ENCODE measurements around the gene NNAT.

NNAT gene

DNA sequence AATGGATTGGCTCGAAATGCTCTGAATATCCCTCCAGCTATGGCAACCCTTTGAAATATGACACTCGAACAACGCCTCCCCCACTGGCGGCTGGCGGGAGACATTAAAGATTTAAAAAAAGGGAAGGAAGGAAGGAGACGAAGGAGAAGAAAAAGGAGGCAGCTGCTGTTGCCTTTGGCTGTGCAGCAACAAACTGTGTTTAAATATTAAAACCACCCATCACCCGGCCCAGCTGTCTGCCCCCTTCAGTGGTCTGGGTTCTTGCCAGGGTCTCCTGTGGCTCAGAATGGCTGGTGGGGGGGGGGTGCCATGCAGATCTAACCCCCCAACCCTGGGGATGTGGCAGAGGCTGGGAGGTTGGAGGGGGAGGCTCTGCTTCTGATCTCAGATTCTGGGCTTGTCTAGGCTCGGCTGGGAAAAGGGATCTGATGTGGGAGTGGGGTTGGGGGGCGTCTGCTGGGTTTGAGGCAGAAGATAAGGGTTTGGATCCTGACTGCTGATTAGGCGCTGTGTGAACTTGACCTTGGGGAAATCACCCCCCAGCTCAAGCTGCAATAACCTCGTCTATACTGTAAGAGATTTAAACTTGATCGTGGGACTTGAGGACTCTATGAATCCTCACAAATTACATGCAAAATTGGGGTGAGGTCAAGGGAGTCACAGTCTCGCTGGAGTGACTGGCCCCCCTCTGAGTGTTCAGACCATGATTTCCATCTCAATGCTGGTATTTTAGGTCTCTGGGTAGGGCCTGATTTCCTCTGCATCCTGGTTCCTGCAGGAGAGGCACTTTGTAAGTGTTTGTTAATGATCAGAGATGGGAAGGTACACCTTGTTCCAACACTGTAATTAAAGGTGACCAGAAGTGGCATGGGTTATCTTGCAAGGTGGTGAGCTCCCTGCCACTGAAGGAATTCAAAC, 46.9 kb downstream of the NNAT start:
- DNase-seq, result peak; percentile 75

DNA sequence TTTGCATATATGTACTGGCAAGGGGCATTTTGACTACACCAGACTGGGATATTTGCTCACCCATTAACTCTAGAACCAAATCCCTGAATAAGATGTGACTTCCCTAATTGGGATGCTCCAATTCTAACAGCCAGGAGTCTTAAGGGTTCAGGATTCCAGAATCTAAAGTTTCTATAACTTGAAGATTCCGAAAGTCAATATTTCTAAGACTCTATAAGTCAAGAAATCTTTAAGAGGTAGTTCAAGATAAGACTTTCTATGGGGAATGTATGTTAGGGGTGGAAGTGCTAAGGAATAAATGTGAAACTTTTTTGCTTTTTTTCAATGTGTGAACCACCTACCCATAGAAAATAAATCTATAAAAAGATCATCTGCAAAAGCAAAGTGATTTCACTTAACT, 49.4 kb downstream of the NNAT start:
- DNase-seq, result no peak

DNA sequence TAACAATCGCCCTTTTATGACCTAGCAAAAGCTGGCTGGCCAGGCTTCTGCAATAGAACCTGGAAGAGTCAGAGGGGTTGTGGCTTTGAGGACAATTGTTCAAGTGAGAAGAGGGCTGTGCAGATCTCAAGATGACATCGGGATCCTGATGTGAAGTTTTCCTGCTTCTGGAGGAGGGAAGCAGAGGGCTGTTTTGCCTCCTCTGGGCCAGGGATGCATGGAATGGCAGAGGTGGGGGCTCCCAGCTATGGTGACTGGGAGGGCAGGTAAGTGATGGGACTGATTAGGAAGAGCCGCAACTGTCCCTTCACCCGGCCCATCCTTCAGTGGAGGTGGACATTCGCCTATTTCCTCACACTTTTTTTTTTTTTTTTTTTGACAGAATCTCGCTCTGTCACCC, 50.0 kb downstream of the NNAT start:
- no peak for DNase-seq
